Measurements from ENCODE around the gene CGB2.
"Not testable (repeated sequence)": the region's sequence is repeated elsewhere in the genome, so short reads cannot be mapped to it uniquely, and the experiment has no call there.

- not testable (repeated sequence) for TF ChIP-seq POLR2A, CTCF, POLR2AphosphoS5, EP300 (IDR thresholded peaks at IDR 0.05)
Measured at GRCh38 chr19:49042666-49043065, 11.0 kb downstream of the CGB2 start.
